Brain microvascular endothelial cell (primary cell): ENCODE measurements around the gene SLC1A4.

Source experiments
- DNase-seq: peaks from one replicate; pipeline ENCODE4 v3.0.0-alpha.2; 2020
- H3K27ac ChIP-seq: fragments of 250-450 bp; sonication (Bioruptor Pico); 2 replicates; pipeline ENCODE4 v1.5.1; 2020; ENCODE audit warnings: mild to moderate bottlenecking, moderate library complexity
- H3K27me3 ChIP-seq: fragments of 250-450 bp; sonication (Bioruptor Pico); replicated peaks from 2 replicates; pipeline ENCODE4 v1.5.1; 2020; ENCODE audit warnings: mild to moderate bottlenecking
- H3K36me3 ChIP-seq: fragments of 250-450 bp; sonication (Bioruptor Pico); replicated peaks from 2 replicates; pipeline ENCODE4 v1.5.1; 2020; ENCODE audit warnings: mild to moderate bottlenecking
- H3K4me3 ChIP-seq: 2 replicates; pipeline ENCODE4 v1.5.1; 2011; ENCODE audit warnings: low read depth, mild to moderate bottlenecking, control low read depth, low read length, moderate library complexity
- in situ Hi-C: cut with HindIII; loops from 2 replicates; pipeline ENCODE4 v1.10.0; 2017; ENCODE audit warnings: low sequenced_read_pairs, low pct_ligation_motif_present
- TF ChIP-seq, protein P1 (sequence below): IDR thresholded peaks from 2 replicates; pipeline ENCODE4 v1.5.1; 2011; ENCODE audit warnings: low read depth, mild to moderate bottlenecking, moderate library complexity, low read length, control low read depth, inconsistent platforms; ENCODE audit errors: missing control alignments

Gene SLC1A4

GRCh38 chr2:65061146-65061909 lies 72.1 kb downstream of the SLC1A4 start:
- DNase-seq: no peak
- H3K27ac ChIP-seq: no peak overlapping the region
- in situ Hi-C loops: no loop called here
- TF ChIP-seq, protein P1, sequence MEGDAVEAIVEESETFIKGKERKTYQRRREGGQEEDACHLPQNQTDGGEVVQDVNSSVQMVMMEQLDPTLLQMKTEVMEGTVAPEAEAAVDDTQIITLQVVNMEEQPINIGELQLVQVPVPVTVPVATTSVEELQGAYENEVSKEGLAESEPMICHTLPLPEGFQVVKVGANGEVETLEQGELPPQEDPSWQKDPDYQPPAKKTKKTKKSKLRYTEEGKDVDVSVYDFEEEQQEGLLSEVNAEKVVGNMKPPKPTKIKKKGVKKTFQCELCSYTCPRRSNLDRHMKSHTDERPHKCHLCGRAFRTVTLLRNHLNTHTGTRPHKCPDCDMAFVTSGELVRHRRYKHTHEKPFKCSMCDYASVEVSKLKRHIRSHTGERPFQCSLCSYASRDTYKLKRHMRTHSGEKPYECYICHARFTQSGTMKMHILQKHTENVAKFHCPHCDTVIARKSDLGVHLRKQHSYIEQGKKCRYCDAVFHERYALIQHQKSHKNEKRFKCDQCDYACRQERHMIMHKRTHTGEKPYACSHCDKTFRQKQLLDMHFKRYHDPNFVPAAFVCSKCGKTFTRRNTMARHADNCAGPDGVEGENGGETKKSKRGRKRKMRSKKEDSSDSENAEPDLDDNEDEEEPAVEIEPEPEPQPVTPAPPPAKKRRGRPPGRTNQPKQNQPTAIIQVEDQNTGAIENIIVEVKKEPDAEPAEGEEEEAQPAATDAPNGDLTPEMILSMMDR: no peak
- H3K4me3 ChIP-seq: no peak overlapping the region
- no peaks in the 10 kb centered on the region for H3K27me3 ChIP-seq
- no peaks in the 10 kb centered on the region for H3K36me3 ChIP-seq

DNA sequence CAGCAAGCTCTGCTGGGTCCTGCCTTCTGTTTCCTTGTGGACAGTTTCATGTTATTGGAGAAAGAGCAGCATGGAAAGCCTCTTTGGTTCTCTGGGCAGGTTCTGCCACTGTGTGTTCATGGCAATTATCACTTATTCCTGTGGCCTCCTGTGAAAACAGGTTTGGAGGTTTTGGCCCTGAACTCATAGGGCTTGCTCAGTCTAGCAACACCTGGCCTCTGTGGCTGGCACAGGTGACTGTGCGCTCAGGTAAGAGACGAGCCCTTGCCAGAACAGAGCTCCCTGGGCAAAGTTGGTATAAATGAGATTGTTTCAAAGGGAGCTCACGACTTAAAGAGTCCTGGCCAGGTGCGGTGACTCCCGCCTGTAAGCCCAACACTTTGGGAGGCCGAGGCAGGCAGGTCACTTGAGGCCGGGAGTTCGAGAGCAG lies 72.7 kb downstream of the SLC1A4 start:
- Histone ChIP-seq H3K27ac (no peak overlapping the region), H3K27me3 (no peaks in the 10 kb centered on the region), H3K36me3 (no peaks in the 10 kb centered on the region), H3K4me3 (no peak overlapping the region)
- TF ChIP-seq, protein P1: no peak
- DNase-seq: no peak
- in situ Hi-C loops: no loop called here

DNA sequence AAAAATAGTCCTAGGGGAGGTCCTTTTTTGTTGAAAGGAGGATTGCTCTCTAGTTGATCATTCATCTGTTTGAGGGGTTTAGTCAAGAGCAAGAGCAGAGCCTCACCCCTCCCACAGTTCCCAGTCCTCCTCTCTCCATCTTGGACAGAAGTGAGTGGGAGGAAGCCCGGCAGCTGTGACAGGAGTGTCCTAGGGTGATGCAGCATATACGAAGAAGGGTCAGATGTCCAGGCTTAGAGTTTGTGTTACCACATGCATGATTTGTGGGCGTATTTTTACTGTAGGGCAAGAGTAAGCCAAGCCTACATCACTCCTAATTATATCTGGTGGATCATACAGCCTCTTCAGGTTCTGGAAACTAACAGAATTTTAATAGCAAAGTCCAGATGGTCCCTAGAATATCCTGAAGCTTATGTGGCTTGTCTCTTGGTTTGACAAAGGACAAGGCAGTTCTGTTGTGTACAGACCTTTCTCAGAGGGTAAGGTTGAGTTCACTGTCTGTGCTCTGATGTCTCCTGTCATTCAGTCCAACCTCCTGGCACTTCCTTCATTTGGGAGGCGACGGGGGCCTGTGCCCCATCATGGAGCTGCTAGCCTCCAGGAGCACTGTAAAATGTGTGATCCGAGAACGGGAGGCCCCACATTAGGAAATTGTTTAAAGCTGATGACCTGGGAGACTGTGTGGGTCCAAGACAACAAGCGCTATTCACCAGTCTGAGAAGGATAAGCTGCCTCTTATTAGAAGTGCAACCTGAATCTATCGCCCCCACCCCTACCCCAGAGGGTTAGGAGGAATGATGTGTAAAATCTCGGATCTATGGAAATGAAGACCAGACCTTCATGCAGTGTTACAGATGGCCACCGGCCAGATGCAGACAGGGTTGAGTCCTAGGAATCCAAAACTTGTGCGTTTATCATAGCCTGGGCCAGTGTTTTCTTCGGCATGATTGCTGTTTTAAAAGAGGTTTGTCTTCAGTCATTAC lies 73.9 kb downstream of the SLC1A4 start:
- Histone ChIP-seq H3K27me3 (no peaks in the 10 kb centered on the region), H3K36me3 (no peaks in the 10 kb centered on the region), H3K4me3 (no peak overlapping the region), H3K27ac (no peak overlapping the region)
- DNase-seq: no peak
- TF ChIP-seq, protein P1: no peak
- in situ Hi-C loops: no loop called here

DNA sequence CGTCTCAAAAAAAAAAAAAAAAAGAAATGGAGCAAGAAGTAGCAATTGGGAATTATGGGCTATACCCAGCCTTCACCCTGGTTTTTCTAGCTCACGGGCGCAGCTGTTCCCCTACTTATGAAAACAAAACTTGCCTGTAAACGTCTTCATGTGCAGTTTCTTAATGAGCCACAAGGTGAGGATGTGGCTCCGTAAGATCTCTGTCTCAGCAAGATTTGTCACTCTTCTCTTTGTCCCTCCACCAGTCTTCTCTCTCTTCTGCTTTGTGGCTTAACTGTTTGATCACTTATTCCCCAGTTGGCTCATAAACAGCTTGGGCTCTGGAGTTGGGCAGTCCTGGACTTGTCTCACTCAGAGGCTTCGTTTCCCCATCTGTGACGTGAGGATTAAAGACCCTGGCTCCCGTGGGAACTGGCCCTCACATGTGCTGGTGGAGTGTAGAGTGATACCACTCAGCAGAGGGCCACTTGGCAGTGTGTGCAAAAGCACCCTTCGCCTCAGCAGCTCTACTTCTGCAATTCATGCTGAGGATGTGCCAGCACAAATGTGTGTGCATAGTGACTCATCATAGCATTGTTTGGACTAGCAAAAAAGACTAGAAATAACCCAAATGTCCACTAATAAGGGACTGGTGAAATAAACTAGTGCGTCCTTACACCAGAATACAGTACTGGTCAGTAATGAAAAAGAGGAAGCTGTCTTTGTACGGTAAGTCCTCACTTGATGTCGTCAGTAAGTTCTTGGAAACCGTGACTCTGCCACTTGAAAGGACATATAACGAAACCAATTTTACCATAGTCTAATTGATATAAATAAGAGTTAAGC lies 75.7 kb downstream of the SLC1A4 start:
- in situ Hi-C loops: no loop called here
- Histone ChIP-seq H3K27ac (peak overlapping the region; percentile 72), H3K27me3 (no peaks in the 10 kb centered on the region), H3K36me3 (peaks cover under 1% of the 10 kb centered on the region), H3K4me3 (no peak overlapping the region)
- TF ChIP-seq, protein P1: peak; percentile 69
- DNase-seq: peak; percentile 85

DNA sequence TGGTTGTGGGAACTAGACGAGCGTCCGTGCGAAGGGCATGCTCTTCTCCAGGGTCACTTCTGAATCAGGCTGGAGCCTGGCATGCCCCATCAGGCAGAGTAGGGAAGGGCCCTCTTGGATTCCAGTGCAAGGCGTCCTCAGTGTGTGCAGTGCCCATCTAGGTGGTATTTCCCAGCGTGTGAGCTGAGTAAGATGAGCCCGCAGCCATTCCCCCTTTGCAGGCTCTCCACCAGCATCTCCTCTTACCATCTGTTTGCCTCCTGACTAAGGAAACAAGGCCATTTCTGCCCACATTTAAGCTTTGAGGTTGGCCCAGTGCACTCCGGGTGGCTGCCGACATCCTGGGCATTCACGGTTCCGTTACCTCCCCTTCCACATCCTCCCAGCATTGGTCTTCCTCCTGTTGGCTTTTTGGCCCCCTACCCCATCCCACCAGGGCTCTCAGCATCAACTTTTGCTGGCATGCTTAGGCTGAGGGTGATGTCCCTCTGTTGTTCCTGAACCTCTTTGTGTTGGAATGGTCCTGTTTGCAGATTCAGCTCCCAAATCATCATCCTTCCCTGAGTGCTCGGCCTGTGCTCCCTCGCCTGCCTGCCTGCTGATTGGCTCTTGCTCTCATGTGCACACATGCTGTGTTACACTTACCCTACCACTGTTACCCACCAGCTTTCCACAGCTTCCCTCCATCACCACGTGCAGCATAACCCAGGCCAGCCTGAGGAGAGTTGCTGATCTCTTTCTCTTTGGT lies 78.8 kb downstream of the SLC1A4 start:
- Histone ChIP-seq H3K27ac (no peak overlapping the region), H3K4me3 (no peak overlapping the region)

More for the DNA sequence above, 78.8 kb downstream of the SLC1A4 start:
- peaks cover 22% of the 10 kb centered on the region for H3K36me3 ChIP-seq
- no peak for DNase-seq
- in situ Hi-C loops: no loop called here
- TF ChIP-seq, protein P1: no peak
- H3K27me3 ChIP-seq: no peaks in the 10 kb centered on the region
